Liver (tissue), 9 donors: ENCODE data around the gene KRTDAP. TPM values are rescaled to one million over a fixed set of nuclear protein-coding genes. Genes with fewer than 3 reads are reported as not detected.
A peak's percentile ranks its signal among the peaks of the same experiment; 100 is the strongest.
"Not testable (repeated sequence)": the region's sequence is repeated elsewhere in the genome, so short reads cannot be mapped to it uniquely, and the experiment has no call there.

ENCODE experiments used
- DNase-seq: peaks from one replicate; pipeline ENCODE4 v3.0.0-alpha.2; 2017; ENCODE audit warnings: low spot score
- H3K27ac ChIP-seq, 2 donors: one replicate each; pipeline ENCODE4 v1.7.0; 2013; ENCODE audit warnings: inconsistent platforms in 2 of 2, low read length in 2 of 2, control low read depth in 1 of 2, low read depth in 1 of 2, mild to moderate bottlenecking in 1 of 2
- H3K27me3 ChIP-seq, 4 donors: one replicate each; pipeline versions ENCODE4 v1.6.1 to v1.7.0; 2013; ENCODE audit warnings: low read length in 3 of 4, inconsistent platforms in 1 of 4, mild to moderate bottlenecking in 1 of 4, moderate library complexity in 1 of 4; ENCODE audit not compliant: control insufficient read depth in 4 of 4, insufficient read depth in 4 of 4
- H3K36me3 ChIP-seq, 4 donors: one replicate each; pipeline versions ENCODE4 v1.6.1 to v1.7.0; 2013; ENCODE audit warnings: low read length in 3 of 4, mild to moderate bottlenecking in 3 of 4, low read depth in 1 of 4, moderate library complexity in 1 of 4; ENCODE audit not compliant: control insufficient read depth in 4 of 4, insufficient read depth in 3 of 4
- H3K4me1 ChIP-seq, 4 donors: one replicate each; pipeline versions ENCODE4 v1.6.1 to v1.7.0; 2013; ENCODE audit warnings: low read length in 3 of 4, mild to moderate bottlenecking in 3 of 4, moderate library complexity in 1 of 4; ENCODE audit not compliant: control insufficient read depth in 4 of 4, insufficient read depth in 4 of 4
- H3K4me3 ChIP-seq, 3 donors: one replicate each; pipeline versions ENCODE4 v1.6.1 to v1.7.0; 2013; ENCODE audit warnings: low read length in 3 of 3, control low read depth in 1 of 3, low read depth in 1 of 3, mild to moderate bottlenecking in 1 of 3
- H3K9ac ChIP-seq, 2 donors: one replicate each; pipeline ENCODE4 v1.7.0; 2013; ENCODE audit warnings: low read length in 2 of 2, mild to moderate bottlenecking in 2 of 2, moderate library complexity in 2 of 2, control low read depth in 1 of 2, low read depth in 1 of 2
- H3K9me3 ChIP-seq, 4 donors: one replicate each; pipeline versions ENCODE4 v1.6.1 to v1.7.0; 2013; ENCODE audit warnings: low read length in 3 of 4; ENCODE audit not compliant: control insufficient read depth in 4 of 4
- CTCF ChIP-seq: fragments of 150-350 bp; IDR thresholded peaks from 2 replicates; pipeline ENCODE4 v1.5.1; 2017; ENCODE audit warnings: improper control_type of control experiment, low read depth, low read length; ENCODE audit not compliant: missing input control
- FOXA1 ChIP-seq: IDR thresholded peaks from 2 replicates; pipeline ENCODE4 v1.6.1; 2016; ENCODE audit warnings: antibody characterized with exemption
- GABPA ChIP-seq, 2 donors: IDR thresholded peaks in 1 of 2; conservative IDR thresholded peaks in 1 of 2; 2 replicates each; pipeline ENCODE4 v1.6.1; 2016; ENCODE audit warnings: antibody characterized with exemption in 2 of 2, mild to moderate bottlenecking in 1 of 2, moderate library complexity in 1 of 2
- HNF4A ChIP-seq, 2 donors: conservative IDR thresholded peaks; 2 replicates each; pipeline ENCODE4 v1.6.1; 2016; ENCODE audit warnings: antibody characterized with exemption in 2 of 2, mild to moderate bottlenecking in 2 of 2
- HNF4G ChIP-seq: IDR thresholded peaks from 2 replicates; pipeline ENCODE4 v1.6.1; 2016; ENCODE audit warnings: antibody characterized with exemption
- JUND ChIP-seq, 2 donors: IDR thresholded peaks; 2 replicates each; pipeline ENCODE4 v1.6.1; 2016; ENCODE audit warnings: antibody characterized with exemption in 2 of 2
- NR2F2 ChIP-seq: IDR thresholded peaks from 2 replicates; pipeline ENCODE4 v1.6.1; 2016; ENCODE audit warnings: antibody characterized with exemption
- RAD21 ChIP-seq, 2 donors: IDR thresholded peaks; 2 replicates each; pipeline ENCODE4 v1.6.1; 2016; ENCODE audit warnings: antibody characterized with exemption in 2 of 2, mild to moderate bottlenecking in 2 of 2
- RXRA ChIP-seq, 2 donors: IDR thresholded peaks; 2 replicates each; pipeline ENCODE4 v1.6.1; 2017 to 2018; ENCODE audit warnings: antibody characterized with exemption in 2 of 2, mild to moderate bottlenecking in 1 of 2
- YY1 ChIP-seq: IDR thresholded peaks from 2 replicates; pipeline ENCODE4 v1.6.1; 2016; ENCODE audit warnings: antibody characterized with exemption, mild to moderate bottlenecking
- WGBS: extraction: QIAGEN DNeasy Blood & Tissue Kit; methylation state at CpG from one replicate; pipeline ENCODE4 v1.1.7; 2013; 5-methylcytosine and 5-hydroxymethylcytosine counted together
- polyA plus RNA-seq, 2 donors: library from polyadenylated mRNA; stranded (reverse) in 1 of 2; unstranded in 1 of 2; fragments of 200-250 nt in 1 of 2; fragments of >200 nt in 1 of 2; fragmentation: Nextera tagmentation in 1 of 2; extraction: Ambion mirVana in 1 of 2; gene quantifications; one replicate each; pipeline versions ENCODE4 v1.2.1 to v1.2.3, GENCODE V29; 2013 to 2015
- total RNA-seq, 2 donors: library from RNA; depleted of rRNA; stranded (reverse); fragments of >200 nt; gene quantifications; one replicate each; pipeline ENCODE4 v1.2.3, GENCODE V29; 2014
- TF ChIP-seq, protein P1 (sequence below): IDR thresholded peaks from 2 replicates; pipeline ENCODE4 v1.6.1; 2016; ENCODE audit warnings: antibody characterized with exemption
- TF ChIP-seq, protein P2 (sequence below): IDR thresholded peaks from 2 replicates; pipeline ENCODE4 v1.6.1; 2016; ENCODE audit warnings: antibody characterized with exemption
- TF ChIP-seq, protein P3 (sequence below): IDR thresholded peaks from 2 replicates; pipeline ENCODE4 v1.6.1; 2016; ENCODE audit warnings: antibody characterized with exemption
- donor health status: healthy.
- donor health status: healthy.
- donor health status: healthy.
- donor health status: healthy.
- donor health status: healthy.

The KRTDAP gene
- total and polyA plus RNA-seq, 4 donors: not detected

DNA sequence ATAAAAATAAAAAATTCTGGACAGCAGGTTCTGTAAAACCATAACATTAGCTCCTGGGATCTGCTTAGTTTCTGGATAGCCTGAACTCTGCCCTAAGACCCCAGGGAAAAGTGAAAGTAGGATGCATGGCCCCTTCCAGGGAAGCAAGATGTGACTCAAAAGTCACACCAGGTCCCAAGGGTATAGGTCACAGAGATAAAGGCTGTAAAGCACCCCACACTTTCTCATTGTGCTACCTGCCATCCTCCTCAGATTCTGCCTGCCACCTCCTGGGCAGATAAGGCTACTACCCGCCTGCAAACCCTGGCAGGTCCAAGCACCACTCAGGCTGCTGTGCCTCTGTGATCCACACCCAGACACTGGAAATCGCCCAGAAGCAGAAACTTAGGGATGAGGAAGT, 21.6 kb downstream of the KRTDAP start:
- no peaks in the 10 kb centered on the region for H3K9me3 ChIP-seq
- H3K27me3 ChIP-seq: no peaks in the 10 kb centered on the region
- H3K36me3 ChIP-seq: no peaks in the 10 kb centered on the region
- 10% methylated on average over 2 of the region's 2 CpGs for WGBS
- DNase-seq: peak; percentile 54
- TF ChIP-seq RXRA (IDR thresholded peaks at IDR 0.05) (peak; percentile 39 to 41), GABPA (IDR thresholded peaks at IDR 0.05 in 1 of 2, conservative IDR thresholded peaks at IDR 0.05 in 1 of 2) (no peak), YY1 (no peak), HNF4G (no peak), NR2F2 (peak; percentile 31), JUND (IDR thresholded peaks at IDR 0.05) (no peak), CTCF (peak; percentile 91), HNF4A (conservative IDR thresholded peaks at IDR 0.05) (peak in 1 of 2 donors; percentile 17), RAD21 (IDR thresholded peaks at IDR 0.05) (peak; percentile 93 to 96)
- TF ChIP-seq, protein P1, sequence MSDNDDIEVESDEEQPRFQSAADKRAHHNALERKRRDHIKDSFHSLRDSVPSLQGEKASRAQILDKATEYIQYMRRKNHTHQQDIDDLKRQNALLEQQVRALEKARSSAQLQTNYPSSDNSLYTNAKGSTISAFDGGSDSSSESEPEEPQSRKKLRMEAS: no peak
- TF ChIP-seq, protein P2, sequence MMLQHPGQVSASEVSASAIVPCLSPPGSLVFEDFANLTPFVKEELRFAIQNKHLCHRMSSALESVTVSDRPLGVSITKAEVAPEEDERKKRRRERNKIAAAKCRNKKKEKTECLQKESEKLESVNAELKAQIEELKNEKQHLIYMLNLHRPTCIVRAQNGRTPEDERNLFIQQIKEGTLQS: no peak
- TF ChIP-seq, protein P3, sequence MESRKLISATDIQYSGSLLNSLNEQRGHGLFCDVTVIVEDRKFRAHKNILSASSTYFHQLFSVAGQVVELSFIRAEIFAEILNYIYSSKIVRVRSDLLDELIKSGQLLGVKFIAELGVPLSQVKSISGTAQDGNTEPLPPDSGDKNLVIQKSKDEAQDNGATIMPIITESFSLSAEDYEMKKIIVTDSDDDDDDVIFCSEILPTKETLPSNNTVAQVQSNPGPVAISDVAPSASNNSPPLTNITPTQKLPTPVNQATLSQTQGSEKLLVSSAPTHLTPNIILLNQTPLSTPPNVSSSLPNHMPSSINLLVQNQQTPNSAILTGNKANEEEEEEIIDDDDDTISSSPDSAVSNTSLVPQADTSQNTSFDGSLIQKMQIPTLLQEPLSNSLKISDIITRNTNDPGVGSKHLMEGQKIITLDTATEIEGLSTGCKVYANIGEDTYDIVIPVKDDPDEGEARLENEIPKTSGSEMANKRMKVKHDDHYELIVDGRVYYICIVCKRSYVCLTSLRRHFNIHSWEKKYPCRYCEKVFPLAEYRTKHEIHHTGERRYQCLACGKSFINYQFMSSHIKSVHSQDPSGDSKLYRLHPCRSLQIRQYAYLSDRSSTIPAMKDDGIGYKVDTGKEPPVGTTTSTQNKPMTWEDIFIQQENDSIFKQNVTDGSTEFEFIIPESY: no peak
- H3K4me1 ChIP-seq: peaks cover 0 to 8% (median 2%) of the 10 kb centered on the region in 4 donors
- no peak overlapping the region for H3K4me3 ChIP-seq
- no peak overlapping the region for H3K27ac ChIP-seq
- H3K9ac ChIP-seq: no peak overlapping the region

DNA sequence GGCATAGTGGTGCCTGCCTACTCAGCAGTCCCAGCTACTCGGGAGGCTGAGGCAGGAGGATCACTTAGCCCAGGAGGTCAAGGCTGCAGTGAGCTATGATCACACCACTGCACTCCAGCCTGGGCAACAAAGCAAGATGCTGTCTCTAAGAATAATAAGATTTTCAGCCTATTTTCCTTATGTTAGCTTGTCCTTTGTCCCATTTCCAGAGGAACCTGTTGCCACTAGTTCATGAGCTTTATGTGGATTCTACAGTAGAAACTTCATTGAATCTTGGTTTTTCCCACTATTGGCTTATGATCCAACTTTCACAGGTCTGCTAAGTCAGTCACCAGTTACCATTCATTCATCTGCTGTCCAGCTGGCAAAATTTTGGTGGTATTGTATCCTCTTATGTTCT, 24.0 kb downstream of the KRTDAP start:
- Histone ChIP-seq H3K27me3 (no peaks in the 10 kb centered on the region), H3K4me1 (peaks cover 0 to 9% (median 3%) of the 10 kb centered on the region in 4 donors), H3K36me3 (no peaks in the 10 kb centered on the region), H3K4me3 (no peak overlapping the region), H3K9ac (no peak overlapping the region), H3K9me3 (no peaks in the 10 kb centered on the region), H3K27ac (no peak overlapping the region)
- no peak for DNase-seq
- 97% methylated on average over 1 of the region's 1 CpG for WGBS
- TF ChIP-seq JUND (IDR thresholded peaks at IDR 0.05) (no peak), FOXA1 (no peak), GABPA (IDR thresholded peaks at IDR 0.05 in 1 of 2, conservative IDR thresholded peaks at IDR 0.05 in 1 of 2) (no peak), YY1 (no peak), HNF4A (conservative IDR thresholded peaks at IDR 0.05) (no peak)
- TF ChIP-seq, protein P2: no peak

DNA sequence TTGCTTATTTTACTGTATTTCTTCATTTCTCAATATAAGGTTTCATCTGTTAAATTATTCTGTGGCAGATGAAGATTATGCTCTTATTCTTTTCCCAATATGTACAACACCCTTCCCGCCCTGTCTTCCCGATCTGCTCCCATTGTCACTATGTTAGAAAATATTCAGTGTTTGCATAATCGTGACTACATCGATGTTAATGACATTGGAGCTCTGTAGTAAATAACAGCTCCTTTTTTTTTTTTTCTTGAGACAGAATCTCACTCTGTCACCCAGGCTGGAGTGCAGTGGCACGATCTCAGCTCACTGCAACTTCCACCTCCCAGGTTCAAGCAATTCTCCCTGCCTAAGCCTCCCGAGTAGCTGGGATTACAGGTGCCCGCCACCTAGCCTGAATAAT, 27.3 kb downstream of the KRTDAP start:
- H3K9ac ChIP-seq, H3K36me3 ChIP-seq, DNase-seq, H3K27me3 ChIP-seq, H3K4me3 ChIP-seq, H3K9me3 ChIP-seq: not testable (repeated sequence)
- peaks cover 10 to 36% (median 27%) of the 10 kb centered on the region in 4 donors for H3K4me1 ChIP-seq
- 77% methylated on average over 7 of the region's 7 CpGs for WGBS
- peak overlapping the region in 1 of 2 donors; percentile 48 for H3K27ac ChIP-seq
- TF ChIP-seq NR2F2: peak; percentile 3
